Rectal smooth muscle tissue (tissue), 1 donor: ENCODE measurements around the gene LYVE1.

Source experiments
- H3K27ac ChIP-seq: one replicate; pipeline ENCODE4 v1.7.0; 2013; ENCODE audit warnings: low read depth, low read length, inconsistent platforms
- H3K27me3 ChIP-seq: one replicate; pipeline ENCODE4 v1.7.0; 2013; ENCODE audit warnings: low read length; ENCODE audit not compliant: control insufficient read depth, insufficient read depth
- H3K36me3 ChIP-seq: one replicate; pipeline ENCODE4 v1.7.0; 2013; ENCODE audit warnings: low read length; ENCODE audit not compliant: control insufficient read depth, insufficient read depth
- H3K4me1 ChIP-seq: one replicate; pipeline ENCODE4 v1.7.0; 2013; ENCODE audit warnings: low read length; ENCODE audit not compliant: control insufficient read depth, insufficient read depth
- H3K4me3 ChIP-seq: one replicate; pipeline ENCODE4 v1.7.0; 2013; ENCODE audit warnings: low read length
- H3K9ac ChIP-seq: one replicate; pipeline ENCODE4 v1.7.0; 2013; ENCODE audit warnings: low read length

LYVE1 gene

DNA sequence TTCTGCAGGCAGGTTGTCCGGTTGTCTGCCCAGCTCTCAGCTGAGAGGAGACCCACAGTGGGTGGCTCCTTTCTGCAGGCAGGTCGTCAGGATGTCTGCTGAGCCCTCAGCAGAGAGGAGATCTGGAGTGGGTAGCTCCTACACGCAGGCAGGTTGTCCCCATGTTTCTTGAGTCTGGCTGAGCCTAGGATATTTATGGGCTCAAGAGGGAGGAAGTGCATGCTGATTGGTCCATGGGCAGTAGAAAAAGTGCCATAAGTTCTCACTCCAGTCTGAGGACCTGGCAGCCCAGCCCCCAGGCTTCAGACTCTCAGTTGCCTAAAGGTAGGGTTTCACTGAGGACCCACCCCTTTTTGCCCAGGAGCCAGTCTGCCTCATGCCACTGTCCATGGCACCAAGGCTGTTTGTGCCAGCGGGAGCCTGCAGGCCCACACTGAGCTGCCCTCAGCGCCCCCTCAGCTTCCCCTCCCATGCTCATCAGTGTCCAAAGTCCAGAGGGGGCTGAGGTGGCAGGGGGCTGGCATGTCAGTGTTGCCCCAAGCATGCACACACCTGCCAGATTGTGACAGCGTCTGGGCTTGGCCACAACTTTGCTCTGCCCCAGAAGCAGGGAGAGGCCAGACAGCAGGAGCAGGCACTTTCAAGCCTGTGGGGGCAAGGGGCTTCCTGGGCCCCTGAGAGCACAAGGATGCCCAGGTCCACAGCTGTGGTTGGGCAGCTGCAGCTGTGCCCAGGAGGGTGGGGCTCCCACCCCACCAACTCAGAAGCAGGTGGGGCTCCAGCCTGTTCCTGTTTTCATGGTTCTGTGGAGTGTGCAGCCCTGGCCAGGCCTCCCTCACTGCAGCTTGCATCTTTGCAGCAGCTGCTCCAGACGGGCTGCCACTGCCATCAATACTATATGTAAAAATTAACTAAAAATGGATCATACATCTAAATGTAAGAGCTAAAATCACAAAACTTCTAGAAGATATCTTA lies 23.7 kb downstream of the LYVE1 start:
- Histone ChIP-seq H3K27me3 (no peaks in the 10 kb centered on the region), H3K27ac (no peak overlapping the region), H3K9ac (no peak overlapping the region), H3K36me3 (no peaks in the 10 kb centered on the region), H3K4me3 (no peak overlapping the region), H3K4me1 (peaks cover 7% of the 10 kb centered on the region)

- Histone ChIP-seq H3K27ac (no peak overlapping the region), H3K9ac (no peak overlapping the region), H3K4me1 (peaks cover 7% of the 10 kb centered on the region), H3K4me3 (no peak overlapping the region), H3K27me3 (no peaks in the 10 kb centered on the region), H3K36me3 (no peaks in the 10 kb centered on the region)
These were observed 24.7 kb downstream of the LYVE1 start for GRCh38 chr11:10543782-10544181.

GRCh38 chr11:10542776-10543175 lies 25.7 kb downstream of the LYVE1 start:
- Histone ChIP-seq H3K27me3 (no peaks in the 10 kb centered on the region), H3K4me1 (peaks cover 7% of the 10 kb centered on the region), H3K36me3 (no peaks in the 10 kb centered on the region), H3K4me3 (no peak overlapping the region), H3K9ac (no peak overlapping the region), H3K27ac (no peak overlapping the region)

GRCh38 chr11:10541561-10541930 lies 26.9 kb downstream of the LYVE1 start:
- Histone ChIP-seq H3K9ac (no peak overlapping the region), H3K36me3 (no peaks in the 10 kb centered on the region), H3K27ac (peak overlapping the region; percentile 10), H3K4me3 (peak overlapping the region; percentile 93), H3K27me3 (no peaks in the 10 kb centered on the region), H3K4me1 (peaks cover 7% of the 10 kb centered on the region)

GRCh38 chr11:10540915-10541560 lies 27.4 kb downstream of the LYVE1 start, which contains the start of gene RNF141:
Gene RNF141, minus strand, starts transcription at chr11:10541187. Its CDS starts 7,029 bp downstream, at chr11:10534158.
- peak within 1 kb of the TSS; percentile 93 for H3K4me3 ChIP-seq
- no peaks in the 10 kb centered on the region for H3K27me3 ChIP-seq
- peak within 1 kb of the TSS; percentile 83 for H3K27ac ChIP-seq
- peak within 1 kb of the TSS; percentile 87 for H3K9ac ChIP-seq
- H3K36me3 ChIP-seq: no peaks in the 10 kb centered on the region
- peaks cover 7% of the 10 kb centered on the region for H3K4me1 ChIP-seq

- Histone ChIP-seq H3K27me3 (no peaks in the 10 kb centered on the region), H3K4me3 (peak overlapping the region; percentile 93), H3K4me1 (peaks cover 7% of the 10 kb centered on the region), H3K27ac (peak overlapping the region; percentile 83), H3K36me3 (no peaks in the 10 kb centered on the region), H3K9ac (peak overlapping the region; percentile 87)
These were observed 27.9 kb downstream of the LYVE1 start for GRCh38 chr11:10540546-10540914.

DNA sequence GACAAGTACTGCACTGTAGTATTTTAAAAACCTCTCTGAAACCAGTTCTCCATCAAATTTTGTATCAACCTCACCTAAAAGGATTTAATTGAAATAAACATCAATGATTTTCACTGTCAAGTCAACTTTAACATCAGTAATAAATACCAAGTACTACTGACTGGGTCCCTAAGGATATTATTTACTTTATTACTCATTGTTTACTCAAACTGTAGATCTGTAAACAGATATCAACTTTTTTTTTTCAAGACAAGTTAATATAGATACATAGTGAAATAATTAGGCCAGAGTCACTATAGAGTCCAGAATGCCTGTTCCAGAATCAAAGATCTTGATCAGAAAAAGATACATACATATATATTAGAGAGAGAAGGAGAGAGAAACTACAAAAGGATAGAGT lies 29.1 kb downstream of the LYVE1 start:
- Histone ChIP-seq H3K4me1 (peaks cover 7% of the 10 kb centered on the region), H3K27ac (no peak overlapping the region), H3K27me3 (no peaks in the 10 kb centered on the region), H3K4me3 (no peak overlapping the region), H3K9ac (no peak overlapping the region), H3K36me3 (no peaks in the 10 kb centered on the region)

DNA sequence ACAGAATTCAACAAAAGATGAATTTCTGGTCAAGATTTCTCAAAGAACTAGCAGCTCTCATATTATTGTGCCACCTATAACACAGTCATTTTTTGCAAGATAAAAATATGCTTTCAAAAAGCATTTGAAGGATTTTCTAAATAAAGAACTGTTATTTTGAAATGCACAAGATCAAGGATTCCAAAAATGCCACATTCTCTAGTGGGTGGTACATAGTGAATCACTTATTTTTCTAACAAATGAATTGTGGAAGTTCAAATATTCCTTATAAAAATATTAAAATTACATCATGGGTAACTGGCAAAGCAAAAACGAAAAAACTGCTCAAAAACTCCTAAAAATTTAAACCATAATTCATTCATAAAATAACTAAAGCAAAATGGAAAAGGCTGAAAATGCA lies 29.5 kb downstream of the LYVE1 start:
- H3K36me3 ChIP-seq: no peaks in the 10 kb centered on the region
- H3K9ac ChIP-seq: no peak overlapping the region
- no peaks in the 10 kb centered on the region for H3K27me3 ChIP-seq
- no peak overlapping the region for H3K4me3 ChIP-seq
- H3K4me1 ChIP-seq: peaks cover 7% of the 10 kb centered on the region
- H3K27ac ChIP-seq: no peak overlapping the region

GRCh38 chr11:10537600-10537999 lies 30.9 kb downstream of the LYVE1 start:
- H3K36me3 ChIP-seq: peaks cover 3% of the 10 kb centered on the region
- H3K27me3 ChIP-seq: no peaks in the 10 kb centered on the region
- no peak overlapping the region for H3K9ac ChIP-seq
- no peak overlapping the region for H3K27ac ChIP-seq
- H3K4me3 ChIP-seq: no peak overlapping the region
- peaks cover 7% of the 10 kb centered on the region for H3K4me1 ChIP-seq

GRCh38 chr11:10534316-10534715 lies 34.1 kb downstream of the LYVE1 start:
- Histone ChIP-seq H3K4me3 (no peak overlapping the region), H3K36me3 (peaks cover 7% of the 10 kb centered on the region), H3K9ac (no peak overlapping the region), H3K4me1 (no peaks in the 10 kb centered on the region), H3K27ac (no peak overlapping the region), H3K27me3 (no peaks in the 10 kb centered on the region)

GRCh38 chr11:10533323-10533722 lies 35.1 kb downstream of the LYVE1 start:
- H3K4me3 ChIP-seq: no peak overlapping the region
- H3K4me1 ChIP-seq: no peaks in the 10 kb centered on the region
- H3K27ac ChIP-seq: no peak overlapping the region
- no peaks in the 10 kb centered on the region for H3K27me3 ChIP-seq
- H3K36me3 ChIP-seq: peaks cover 13% of the 10 kb centered on the region
- no peak overlapping the region for H3K9ac ChIP-seq

GRCh38 chr11:10532526-10532925 lies 35.9 kb downstream of the LYVE1 start:
- Histone ChIP-seq H3K4me1 (no peaks in the 10 kb centered on the region), H3K36me3 (peaks cover 13% of the 10 kb centered on the region), H3K27me3 (no peaks in the 10 kb centered on the region)

More at GRCh38 chr11:10532526-10532925, 35.9 kb downstream of the LYVE1 start:
- H3K27ac ChIP-seq: no peak overlapping the region
- H3K9ac ChIP-seq: no peak overlapping the region
- H3K4me3 ChIP-seq: no peak overlapping the region
